Upper lobe of right lung (tissue), 1 donor: ENCODE measurements around the gene GPC5. TPM values are rescaled to one million over a fixed set of nuclear protein-coding genes. Genes with fewer than 3 reads are reported as not detected.

Experiments used
- ATAC-seq: fragments of 200-7000 bp; cut with Tn5 transposase; one replicate; pipeline ENCODE4 v1.9.1; 2020; ENCODE audit warnings: mild to moderate bottlenecking, moderate library complexity
- DNase-seq: peaks from one replicate; pipeline ENCODE4 v3.0.0-alpha.2; 2020
- H3K27ac ChIP-seq: fragments of 200-600 bp; one replicate; pipeline ENCODE4 v1.8.0; 2022
- H3K27me3 ChIP-seq: fragments of 200-600 bp; one replicate; pipeline ENCODE4 v1.8.0; 2022; ENCODE audit warnings: mild to moderate bottlenecking
- H3K36me3 ChIP-seq: fragments of 200-600 bp; one replicate; pipeline ENCODE4 v1.8.0; 2022
- H3K4me1 ChIP-seq: fragments of 200-600 bp; one replicate; pipeline ENCODE4 v1.8.0; 2022
- H3K4me3 ChIP-seq: fragments of 200-600 bp; one replicate; pipeline ENCODE4 v1.8.0; 2022; ENCODE audit warnings: mild to moderate bottlenecking
- H3K9me3 ChIP-seq: fragments of 200-600 bp; one replicate; pipeline ENCODE4 v1.8.0; 2022
- intact Hi-C: fragments of 100-400 bp; cut with DNase I; formaldehyde crosslinking; loops from one replicate; pipeline ENCODE4 v1.11.0; 2022
- total RNA-seq: library from RNA; stranded (reverse); fragmentation: NEBNext Ultra II Directional; extraction: Animal tissue kit (Norgen Biotek cat#: 25700); gene quantifications from one replicate; pipeline ENCODE4 v1.2.1, GENCODE V29; 2021
- TF ChIP-seq, protein P1 (sequence below): fragments of 200-600 bp; IDR thresholded peaks from one replicate; pipeline ENCODE4 v1.8.0; 2022; ENCODE audit warnings: antibody characterized with exemption
- donor health status: DM: no; HTN: yes; CAD: no; lungs with severe emphysema.

The GPC5 gene
- total RNA-seq, 1 donor from 2014 or later, result 8.1 TPM

DNA sequence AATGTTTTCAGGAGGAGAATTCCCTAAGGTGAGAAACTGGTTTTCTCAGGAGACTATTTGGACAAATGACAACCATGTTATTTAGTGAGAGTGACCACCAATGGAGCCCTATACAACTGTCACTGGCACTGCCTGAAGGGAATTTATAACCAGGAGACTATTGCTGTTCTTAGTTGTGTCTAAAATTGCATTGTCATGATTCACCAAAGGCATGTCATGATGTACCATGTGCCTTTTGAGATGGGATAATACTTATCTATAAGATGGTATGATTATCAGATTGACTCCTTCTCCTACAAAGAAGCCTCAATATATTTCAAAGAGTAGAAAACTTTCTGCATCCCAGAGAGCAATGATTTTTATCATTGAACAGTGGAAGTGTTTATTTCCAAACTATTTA, 1088.8 kb downstream of the GPC5 start:
- intact Hi-C loops, result no loop called here
- TF ChIP-seq, protein P1, sequence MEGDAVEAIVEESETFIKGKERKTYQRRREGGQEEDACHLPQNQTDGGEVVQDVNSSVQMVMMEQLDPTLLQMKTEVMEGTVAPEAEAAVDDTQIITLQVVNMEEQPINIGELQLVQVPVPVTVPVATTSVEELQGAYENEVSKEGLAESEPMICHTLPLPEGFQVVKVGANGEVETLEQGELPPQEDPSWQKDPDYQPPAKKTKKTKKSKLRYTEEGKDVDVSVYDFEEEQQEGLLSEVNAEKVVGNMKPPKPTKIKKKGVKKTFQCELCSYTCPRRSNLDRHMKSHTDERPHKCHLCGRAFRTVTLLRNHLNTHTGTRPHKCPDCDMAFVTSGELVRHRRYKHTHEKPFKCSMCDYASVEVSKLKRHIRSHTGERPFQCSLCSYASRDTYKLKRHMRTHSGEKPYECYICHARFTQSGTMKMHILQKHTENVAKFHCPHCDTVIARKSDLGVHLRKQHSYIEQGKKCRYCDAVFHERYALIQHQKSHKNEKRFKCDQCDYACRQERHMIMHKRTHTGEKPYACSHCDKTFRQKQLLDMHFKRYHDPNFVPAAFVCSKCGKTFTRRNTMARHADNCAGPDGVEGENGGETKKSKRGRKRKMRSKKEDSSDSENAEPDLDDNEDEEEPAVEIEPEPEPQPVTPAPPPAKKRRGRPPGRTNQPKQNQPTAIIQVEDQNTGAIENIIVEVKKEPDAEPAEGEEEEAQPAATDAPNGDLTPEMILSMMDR, result no peak
- no peak for ATAC-seq
- no peak for DNase-seq
- Histone ChIP-seq H3K9me3 (no peaks in the 10 kb centered on the region), H3K36me3 (no peaks in the 10 kb centered on the region), H3K27ac (no peak overlapping the region), H3K4me1 (no peaks in the 10 kb centered on the region), H3K27me3 (no peaks in the 10 kb centered on the region), H3K4me3 (no peak overlapping the region)

DNA sequence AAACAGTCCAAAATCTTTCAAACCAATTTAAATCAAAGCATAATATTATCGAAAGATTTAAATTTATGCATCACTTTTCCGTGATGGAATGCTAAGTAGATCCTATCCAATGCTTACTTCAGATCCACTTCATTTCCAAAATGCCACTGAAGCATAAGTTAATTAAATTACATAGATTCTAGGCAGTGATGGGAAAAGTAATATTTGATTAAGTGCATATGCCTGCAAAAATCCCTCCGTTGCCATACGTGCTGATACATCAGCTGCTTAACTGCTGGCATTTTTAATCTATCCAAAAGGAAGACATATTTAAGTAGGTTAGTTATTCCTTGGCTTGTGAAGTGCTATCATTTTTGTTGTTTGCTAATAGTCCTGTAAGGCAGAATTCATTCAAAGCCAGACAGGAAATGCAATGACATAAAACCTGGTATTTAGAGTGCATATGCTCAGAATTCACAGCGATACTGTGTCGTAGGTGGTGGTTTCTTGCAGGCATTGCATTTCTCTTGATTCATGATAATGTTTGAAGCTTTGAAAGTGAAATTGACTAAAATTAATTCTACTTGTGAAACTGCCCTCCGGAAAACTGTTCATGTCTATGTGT, 1089.9 kb downstream of the GPC5 start:
- TF ChIP-seq, protein P1, result no peak
- intact Hi-C loops, result no loop called here
- no peak overlapping the region for H3K4me3 ChIP-seq
- ATAC-seq (no peak), DNase-seq (no peak)
- H3K27ac ChIP-seq, result no peak overlapping the region
- no peaks in the 10 kb centered on the region for H3K4me1 ChIP-seq
- no peaks in the 10 kb centered on the region for H3K27me3 ChIP-seq
- H3K36me3 ChIP-seq, result no peaks in the 10 kb centered on the region
- no peaks in the 10 kb centered on the region for H3K9me3 ChIP-seq

DNA sequence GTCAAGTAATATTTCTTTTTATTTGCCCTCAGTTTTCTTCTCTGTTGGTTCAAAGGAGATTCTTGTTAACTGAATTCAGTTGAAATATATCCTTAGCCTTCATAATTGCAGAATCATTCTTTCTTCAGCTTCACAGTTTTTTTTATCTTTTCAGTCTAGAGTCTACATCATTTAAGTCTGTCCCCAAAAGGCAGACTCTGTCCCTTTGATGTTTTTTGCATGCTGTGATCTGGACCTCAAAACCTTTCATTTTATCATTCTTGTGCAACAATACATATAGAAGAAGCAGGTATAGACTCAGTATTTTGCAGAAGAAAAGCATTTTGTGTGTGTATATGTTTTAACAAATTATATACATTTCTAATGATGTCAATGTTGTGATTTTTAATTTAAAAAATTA, 1093.4 kb downstream of the GPC5 start:
- ATAC-seq, result no peak
- no peaks in the 10 kb centered on the region for H3K27me3 ChIP-seq
- no peaks in the 10 kb centered on the region for H3K4me1 ChIP-seq
- no peaks in the 10 kb centered on the region for H3K36me3 ChIP-seq
- intact Hi-C loops, result no loop called here
- no peaks in the 10 kb centered on the region for H3K9me3 ChIP-seq
- TF ChIP-seq, protein P1, result no peak
- no peak overlapping the region for H3K27ac ChIP-seq
- no peak overlapping the region for H3K4me3 ChIP-seq
- no peak for DNase-seq

DNA sequence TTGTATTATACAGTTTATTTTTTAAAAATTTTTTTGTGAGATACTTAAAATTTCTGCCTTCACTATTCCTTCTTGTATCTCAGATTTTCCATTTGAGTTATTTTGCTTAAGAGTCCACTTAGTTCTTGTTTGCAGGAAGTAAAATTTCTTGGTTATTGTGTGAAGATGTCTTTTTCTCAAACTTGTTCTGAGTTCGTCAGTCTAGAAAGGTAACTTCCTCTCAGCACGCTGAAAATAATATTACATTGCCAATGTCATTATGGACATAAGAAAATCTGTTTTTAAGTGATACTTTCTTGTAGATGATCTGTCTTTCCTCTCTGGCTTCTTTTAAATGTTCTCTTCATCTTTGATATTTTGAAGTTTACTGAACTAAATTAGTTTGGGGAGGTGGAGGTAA, 1096.5 kb downstream of the GPC5 start:
- Histone ChIP-seq H3K4me1 (no peaks in the 10 kb centered on the region), H3K27me3 (no peaks in the 10 kb centered on the region), H3K27ac (no peak overlapping the region), H3K36me3 (no peaks in the 10 kb centered on the region), H3K9me3 (no peaks in the 10 kb centered on the region), H3K4me3 (no peak overlapping the region)
- ATAC-seq, result no peak
- intact Hi-C loops, result no loop called here
- TF ChIP-seq, protein P1, result no peak
- DNase-seq, result no peak

DNA sequence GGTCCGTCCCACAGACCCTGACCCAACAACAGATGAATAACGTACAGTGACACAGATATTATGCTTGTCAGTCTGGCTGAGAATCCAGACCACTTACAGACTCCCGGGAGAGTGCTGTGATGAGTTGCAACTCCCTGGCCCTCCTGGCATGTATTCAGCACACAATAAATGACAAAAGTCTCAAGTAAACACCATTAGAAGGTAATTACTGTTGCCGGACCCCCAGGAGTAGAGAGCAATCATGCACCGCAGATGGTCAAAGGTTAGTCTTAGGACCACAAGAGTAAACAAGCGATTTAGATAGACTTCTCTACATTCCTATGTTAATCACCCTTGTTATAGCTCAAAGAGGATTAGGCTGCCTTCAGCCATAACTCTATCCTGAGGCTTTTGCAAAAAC, 1101.8 kb downstream of the GPC5 start:
- no peaks in the 10 kb centered on the region for H3K4me1 ChIP-seq
- H3K4me3 ChIP-seq, result no peak overlapping the region
- TF ChIP-seq, protein P1, result no peak
- DNase-seq, result no peak
- no peaks in the 10 kb centered on the region for H3K36me3 ChIP-seq
- no peak for ATAC-seq
- H3K9me3 ChIP-seq, result no peaks in the 10 kb centered on the region
- intact Hi-C loops, result no loop called here
- no peak overlapping the region for H3K27ac ChIP-seq
- H3K27me3 ChIP-seq, result no peaks in the 10 kb centered on the region

DNA sequence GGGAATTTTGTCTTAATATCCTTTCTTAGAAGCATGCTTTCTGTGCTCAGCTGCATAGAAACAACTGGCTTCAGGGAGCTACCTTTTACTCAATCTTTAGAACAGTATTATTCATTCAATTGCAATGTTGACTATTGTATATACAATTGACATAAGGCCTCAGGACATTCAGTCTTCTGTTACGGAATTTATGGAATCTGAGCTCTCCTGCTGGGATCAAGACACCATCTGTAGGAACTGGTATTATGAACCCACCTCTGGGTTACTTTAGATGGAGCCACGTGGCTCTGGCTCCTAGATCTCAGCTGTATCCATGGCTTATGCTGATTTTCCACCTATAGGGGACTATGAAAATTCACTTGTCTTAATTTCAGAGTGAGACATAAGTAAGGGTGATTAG, 1112.0 kb downstream of the GPC5 start:
- Histone ChIP-seq H3K4me3 (no peak overlapping the region), H3K27me3 (no peaks in the 10 kb centered on the region), H3K27ac (no peak overlapping the region), H3K36me3 (no peaks in the 10 kb centered on the region), H3K4me1 (no peaks in the 10 kb centered on the region), H3K9me3 (no peaks in the 10 kb centered on the region)
- no peak for DNase-seq
- intact Hi-C loops, result no loop called here
- TF ChIP-seq, protein P1, result no peak
- no peak for ATAC-seq
